NCI-H446 (cell line): ENCODE data around the gene OPRM1.

ENCODE experiments used
- DNase-seq, 2 experiments: peaks; one replicate each; lab custom pipeline; 2025; lab: John Stamatoyannopoulos, UW

The OPRM1 gene

DNA sequence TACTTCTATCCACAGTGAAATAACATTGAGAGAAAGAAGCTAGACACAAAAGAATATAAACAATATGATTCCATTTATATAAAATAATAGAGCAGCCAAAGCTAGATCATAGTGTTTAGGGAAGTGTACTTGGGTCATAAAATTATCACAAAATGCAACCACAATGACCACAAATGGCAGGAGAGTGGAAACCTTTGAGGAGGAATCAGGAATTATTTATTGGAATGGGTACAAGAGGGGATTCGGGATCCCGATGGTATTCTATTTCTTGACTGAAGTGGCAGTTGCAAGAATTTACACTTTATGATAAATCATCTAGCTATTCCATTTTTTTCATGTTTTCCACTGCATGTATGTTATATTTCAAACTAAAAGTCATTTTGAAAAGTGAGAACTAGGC is 241.5 kb downstream of the OPRM1 start:
- DNase-seq = no peak

DNA sequence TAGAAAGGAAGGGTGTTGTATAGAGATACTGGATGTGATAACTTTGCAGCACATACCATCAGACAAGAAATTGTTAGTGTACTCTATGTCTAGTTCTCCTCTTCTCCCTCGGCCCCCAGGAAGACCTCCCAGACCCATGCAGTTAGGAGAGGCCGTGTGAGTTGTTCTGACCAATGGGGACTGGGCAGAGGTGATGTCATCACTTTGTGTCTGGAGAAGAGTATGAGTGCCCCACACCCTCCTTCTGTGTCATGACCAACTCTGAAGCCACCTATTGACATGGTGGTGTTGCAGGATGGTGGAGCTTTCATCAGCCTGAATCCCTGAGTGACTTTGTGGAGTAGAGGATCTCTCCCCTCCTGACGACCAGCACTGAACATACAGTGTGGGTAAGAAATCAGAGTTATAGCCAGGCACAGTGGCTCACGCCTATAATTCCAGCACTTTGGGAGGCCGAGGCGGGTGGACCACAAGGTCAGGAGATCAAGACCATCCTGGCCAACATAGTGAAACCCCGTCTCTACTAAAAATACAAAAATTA is 245.3 kb downstream of the OPRM1 start:
- no peak for DNase-seq

DNA sequence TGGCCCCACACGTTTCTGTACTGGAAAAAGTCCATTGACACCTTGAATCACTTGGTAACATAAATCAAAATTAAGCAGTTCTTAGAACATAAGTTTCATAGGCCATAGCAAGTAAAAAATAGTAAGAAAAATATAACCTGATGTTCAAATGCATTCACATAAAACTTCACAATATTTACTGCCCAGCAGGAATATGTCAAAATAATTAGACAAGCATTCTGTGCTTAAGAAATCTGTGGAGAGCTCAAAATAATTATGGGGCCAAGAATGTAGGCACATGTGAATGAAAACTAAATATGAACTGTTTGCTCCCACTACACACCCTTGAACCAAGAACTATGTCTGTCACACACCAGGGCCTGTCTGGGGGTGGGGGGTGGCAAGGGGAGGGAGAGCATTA is 246.8 kb downstream of the OPRM1 start:
- no peak for DNase-seq

DNA sequence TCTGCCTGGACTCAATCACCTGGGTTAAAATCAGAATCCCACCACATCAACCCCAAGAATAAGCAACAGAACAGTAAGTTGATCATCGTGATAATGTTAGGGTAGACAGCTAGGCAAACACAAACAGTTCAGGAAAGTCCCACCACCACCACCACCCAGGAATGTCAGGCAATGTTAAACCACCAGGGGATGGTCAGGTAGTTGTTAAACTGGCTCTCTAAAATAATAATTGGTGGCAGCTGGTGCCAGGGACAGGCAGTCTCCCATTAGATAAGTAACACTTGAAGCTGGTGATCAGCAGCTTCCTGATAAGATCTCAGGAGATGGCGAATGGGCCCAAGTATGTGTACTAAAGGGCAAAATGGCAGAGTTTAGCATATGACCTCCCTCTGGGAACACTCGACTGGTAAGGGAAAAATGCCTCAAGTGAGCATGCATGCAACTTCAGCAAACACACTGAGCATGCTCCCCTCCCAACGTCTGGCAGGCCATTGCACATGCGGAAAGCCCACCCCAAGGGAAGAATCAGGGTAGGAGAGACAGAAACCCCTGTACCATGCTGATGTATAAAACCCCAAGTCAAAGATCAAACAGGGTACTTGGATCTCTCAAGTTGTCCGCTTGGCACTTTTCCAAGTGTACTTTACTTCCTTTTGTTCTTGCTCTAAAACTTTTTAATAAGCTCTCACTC is 250.9 kb downstream of the OPRM1 start:
- DNase-seq = no peak

DNA sequence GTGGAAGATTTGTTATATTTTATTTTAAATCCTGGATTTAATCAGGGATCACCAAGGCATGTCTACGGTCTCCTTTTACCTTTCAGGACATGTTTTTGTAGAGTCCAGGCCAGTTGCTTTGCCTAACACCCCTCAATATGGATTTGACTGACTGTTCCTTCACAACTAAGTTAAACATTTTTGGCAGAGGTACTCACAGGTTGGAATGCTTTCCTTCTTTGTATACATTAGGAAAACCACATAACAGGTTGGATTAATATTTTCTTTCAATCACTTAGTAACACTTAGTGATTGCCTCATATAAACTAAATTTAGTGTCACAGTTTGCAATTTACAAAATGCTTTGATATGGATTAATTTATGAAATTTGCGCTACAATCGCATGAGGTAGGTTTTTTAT is 253.0 kb downstream of the OPRM1 start:
- no peak for DNase-seq

DNA sequence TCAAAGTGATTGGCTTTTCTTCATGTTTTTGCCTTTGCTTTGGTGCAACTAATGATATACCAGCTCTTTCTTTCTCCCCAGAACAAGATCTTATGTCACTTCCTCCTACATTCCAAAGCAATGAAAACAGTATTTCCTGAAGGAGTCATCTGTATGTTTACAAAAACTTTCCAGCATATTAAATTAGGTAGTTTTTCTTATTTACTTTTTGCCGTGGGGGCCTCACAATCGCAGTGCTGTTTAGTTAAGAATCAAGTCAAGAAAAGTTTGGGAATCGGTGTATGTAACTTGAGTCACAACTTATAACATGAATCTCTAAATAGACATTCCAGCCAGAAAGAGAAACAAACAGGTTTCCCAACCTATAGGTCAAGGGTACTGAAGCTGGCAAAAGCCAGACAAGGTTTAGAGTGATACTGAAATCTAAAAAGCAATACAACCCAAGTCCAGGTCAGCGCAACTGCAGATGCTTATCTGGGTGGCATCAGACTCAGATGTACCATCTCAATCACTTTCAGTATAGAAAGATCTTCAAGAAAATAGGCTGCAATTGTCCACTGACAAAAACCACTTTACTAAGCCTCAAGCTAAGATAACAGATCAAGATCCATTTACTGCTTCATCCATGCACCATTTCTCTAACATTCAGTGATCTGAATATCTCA is 253.9 kb downstream of the OPRM1 start:
- DNase-seq = no peak

DNA sequence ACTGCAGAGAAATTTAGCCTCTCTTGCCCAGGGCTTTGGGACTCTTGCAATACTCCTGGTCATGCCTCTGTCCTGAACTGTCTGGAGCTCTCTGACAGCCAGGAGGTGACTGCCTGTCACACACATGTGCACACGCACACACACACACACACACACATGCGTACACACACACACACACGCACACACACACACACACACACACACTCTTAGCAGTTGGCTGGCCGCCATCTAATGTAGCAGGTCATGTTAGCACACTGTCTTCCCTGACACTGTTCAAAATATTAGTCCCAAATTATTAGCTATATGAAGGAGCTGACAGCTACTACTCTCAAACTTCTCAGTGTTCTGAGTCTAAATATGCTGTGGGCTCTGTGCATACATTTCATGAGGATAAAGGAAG is 256.7 kb downstream of the OPRM1 start:
- DNase-seq = no peak
